HepG2 (cell line): ENCODE measurements around the gene SYNE3. TPM values are rescaled to one million over a fixed set of nuclear protein-coding genes. Genes with fewer than 3 reads are reported as not detected.

Experiments used
- ATAC-seq: fragments of 200-7000 bp; cut with Tn5 transposase; 3 replicates; pipeline ENCODE4 v1.9.1; 2020; ENCODE audit warnings: mild to moderate bottlenecking, moderate library complexity
- BruUV-seq: library from RNA; stranded (reverse); fragments of 400-500 nt; replicated peaks from 2 replicates; lab custom pipeline; 2021; lab: Mats Ljungman, UMichigan
- CTCF ChIA-PET: fragments of 300-600 bp; formaldehyde crosslinking; extraction: SDS; loops from one replicate; lab custom pipeline; 2021; ENCODE audit warnings: low total read pairs, inconsistent platforms, low intra/inter-chr PET ratio; lab: Yijun Ruan, JAX
- POLR2A ChIA-PET: fragments of 350-600 bp; sonication (Branson Sonifier 250); formaldehyde crosslinking; loops from one replicate; lab custom pipeline; 2020; ENCODE audit warnings: antibody characterized with exemption, inconsistent platforms; lab: Yijun Ruan, JAX
- DNase-seq: peaks from one replicate; pipeline ENCODE4 v3.0.0-alpha.2; 2015; ENCODE audit warnings: low spot score
- FAIRE-seq: peaks from 3 replicates; lab custom pipeline; 2011; peaks lifted over from hg19 to GRCh38; lab: Jason Lieb, UNC
- H2AFZ ChIP-seq: one replicate; pipeline ENCODE4 v1.6.1; 2011; ENCODE audit warnings: low read length, inconsistent platforms
- H3K27ac ChIP-seq: fragments of 300-600 bp; 3 replicates; pipeline ENCODE4 v1.8.0; 2011; ENCODE audit warnings: mixed run types, mild to moderate bottlenecking, mixed read lengths, low read length, inconsistent platforms; ENCODE audit not compliant: insufficient read depth; ENCODE audit errors: extremely low read length
- H3K27me3 ChIP-seq, 2 experiments: fragments of 200-600 bp in 1 of 2; 2 replicates in 1 of 2; 3 replicates in 1 of 2; pipeline versions ENCODE4 v1.6.0 to v1.8.0; 2011; ENCODE audit warnings: low read length in 2 of 2, mild to moderate bottlenecking in 2 of 2, moderate library complexity in 2 of 2, inconsistent platforms in 1 of 2; ENCODE audit not compliant: insufficient read depth in 2 of 2, control insufficient read depth in 1 of 2
- H3K36me3 ChIP-seq, 2 experiments: fragments of 200-600 bp in 1 of 2; replicated peaks in 1 of 2; 2 replicates in 1 of 2; 3 replicates in 1 of 2; pipeline versions ENCODE4 v1.5.1 to v1.8.0; 2011; ENCODE audit warnings: low read length in 2 of 2, inconsistent platforms in 1 of 2; ENCODE audit not compliant: insufficient read depth in 2 of 2, control insufficient read depth in 1 of 2
- H3K4me1 ChIP-seq: 2 replicates; pipeline ENCODE4 v1.5.1; 2012; ENCODE audit warnings: low read length, inconsistent platforms; ENCODE audit not compliant: insufficient read depth
- H3K4me2 ChIP-seq: 2 replicates; pipeline ENCODE4 v1.6.0; 2011; ENCODE audit warnings: low read depth, low read length, inconsistent platforms
- H3K4me3 ChIP-seq, 3 experiments: fragments of 200-600 bp in 1 of 3; sonication (generic), shearing (Covaris generic) in 1 of 3; replicated peaks in 1 of 3; 2 replicates each; pipeline ENCODE4 v1.5.1; 2011 to 2016; ENCODE audit warnings: low read length in 3 of 3, inconsistent platforms in 2 of 3, low read depth in 2 of 3, mild to moderate bottlenecking in 2 of 3, control low read depth in 1 of 3, mixed read lengths in 1 of 3; ENCODE audit not compliant: insufficient read depth in 1 of 3
- H3K79me2 ChIP-seq: one replicate; pipeline ENCODE4 v1.6.1; 2011; ENCODE audit warnings: low read length, inconsistent platforms; ENCODE audit not compliant: insufficient read depth
- H3K9ac ChIP-seq: 2 replicates; pipeline ENCODE4 v1.6.0; 2011; ENCODE audit warnings: mild to moderate bottlenecking, low read depth, low read length, inconsistent platforms; ENCODE audit not compliant: insufficient read depth
- H3K9me3 ChIP-seq: 2 replicates; pipeline ENCODE4 v1.5.1; 2012; ENCODE audit warnings: mild to moderate bottlenecking, low read length
- H4K20me1 ChIP-seq: 2 replicates; pipeline ENCODE4 v1.6.0; 2011; ENCODE audit warnings: inconsistent platforms, mild to moderate bottlenecking, low read length, moderate library complexity; ENCODE audit not compliant: insufficient read depth
- BRD4 ChIP-seq: sonication (generic); formaldehyde crosslinking; IDR thresholded peaks from 2 replicates; pipeline ENCODE4 v1.4.0; 2020; ENCODE audit warnings: missing genetic modification reagents
- CBFB ChIP-seq: sonication (generic); formaldehyde crosslinking; IDR thresholded peaks from 2 replicates; pipeline ENCODE4 v1.4.0; 2020; ENCODE audit warnings: missing genetic modification reagents
- GABPB1 ChIP-seq: IDR thresholded peaks from 2 replicates; pipeline ENCODE4 v1.6.1; 2016; ENCODE audit warnings: mild to moderate bottlenecking, missing genetic modification reagents, moderate library complexity, missing compliant biosample characterization
- LCORL ChIP-seq, 2 experiments: fragments of 450-650 bp in 1 of 2; sonication (generic) in 1 of 2; formaldehyde crosslinking in 1 of 2; IDR thresholded peaks; 2 replicates each; pipeline versions ENCODE4 v1.5.0 to v1.6.1; 2017 to 2020; ENCODE audit warnings: antibody characterized with exemption in 1 of 2, missing genetic modification reagents in 1 of 2
- MEIS1 ChIP-seq: sonication (generic); formaldehyde crosslinking; IDR thresholded peaks from 2 replicates; pipeline ENCODE4 v1.9.0; 2021; ENCODE audit warnings: mild to moderate bottlenecking, missing genetic modification reagents, moderate library complexity, borderline replicate concordance
- NAIF1 ChIP-seq: sonication (generic); formaldehyde crosslinking; IDR thresholded peaks from 2 replicates; pipeline ENCODE4 v1.5.0; 2020; ENCODE audit warnings: mild to moderate bottlenecking, missing genetic modification reagents, borderline replicate concordance
- NCOR1 ChIP-seq: fragments of 200-600 bp; sonication (generic); IDR thresholded peaks from 2 replicates; pipeline ENCODE4 v1.7.0; 2017; ENCODE audit warnings: antibody characterized with exemption, low read length, borderline replicate concordance
- NFKB2 ChIP-seq: sonication (generic); formaldehyde crosslinking; IDR thresholded peaks from 2 replicates; pipeline ENCODE4 v1.4.0; 2020; ENCODE audit warnings: missing genetic modification reagents, borderline replicate concordance
- ZFP62 ChIP-seq: sonication (generic); formaldehyde crosslinking; IDR thresholded peaks from 2 replicates; pipeline ENCODE4 v1.4.0; 2020; ENCODE audit warnings: missing genetic modification reagents
- ZNF264 ChIP-seq: sonication (generic); formaldehyde crosslinking; IDR thresholded peaks from 2 replicates; pipeline ENCODE4 v1.4.0; 2020; ENCODE audit warnings: missing genetic modification reagents
- ZNF430 ChIP-seq: sonication (generic); formaldehyde crosslinking; IDR thresholded peaks from 2 replicates; pipeline ENCODE4 v1.9.0; 2021; ENCODE audit warnings: mild to moderate bottlenecking, missing genetic modification reagents
- ZNF44 ChIP-seq: sonication (generic); formaldehyde crosslinking; IDR thresholded peaks from 2 replicates; pipeline ENCODE4 v1.5.1; 2020; ENCODE audit warnings: mild to moderate bottlenecking, missing genetic modification reagents
- ZNF678 ChIP-seq: sonication (generic); formaldehyde crosslinking; IDR thresholded peaks from 2 replicates; pipeline ENCODE4 v1.4.0; 2020; ENCODE audit warnings: mild to moderate bottlenecking, missing genetic modification reagents
- ZNF777 ChIP-seq: sonication (generic); formaldehyde crosslinking; IDR thresholded peaks from 2 replicates; pipeline ENCODE4 v1.4.0; 2020; ENCODE audit warnings: missing genetic modification reagents
- WGBS: methylation state at CpG from one replicate; pipeline ENCODE4 v1.1.6; 2017; ENCODE audit warnings: low lambda C conversion rate; 5-methylcytosine and 5-hydroxymethylcytosine counted together
- in situ Hi-C: cut with HindIII; loops from 2 replicates; pipeline ENCODE4 v1.10.0; 2017; ENCODE audit warnings: low pct_unique_long_range_greater_than_20kb; ENCODE audit not compliant: extremely low pct_ligation_motif_present
- intact Hi-C: fragments of 100-400 bp; cut with micrococcal nuclease; formaldehyde crosslinking; loops from one replicate; pipeline ENCODE4 v1.10.0; 2022; ENCODE audit not compliant: unreplicated experiment
- polyA plus RNA-seq, 8 experiments: library from polyadenylated mRNA; depleted of rRNA in 3 of 8; stranded (reverse) in 7 of 8; unstranded in 1 of 8; fragments of >200 nt; fragmentation: Illumina TruSeq in 4 of 8; extraction: Trizol in 4 of 8; gene quantifications; 2 replicates each; pipeline versions ENCODE4 v1.2.1 to v1.2.3, GENCODE V29; 2011 to 2016; ENCODE audit warnings: low read depth in 4 of 8, missing spikeins in 1 of 8, mixed read lengths in 1 of 8; ENCODE audit not compliant: insufficient read depth in 1 of 8
- total RNA-seq, 5 experiments: library from RNA; depleted of rRNA; stranded (reverse); fragments of >200 nt; fragmentation: Illumina TruSeq; extraction: Trizol; gene quantifications; 2 replicates each; pipeline ENCODE4 v1.2.3, GENCODE V29; 2016; ENCODE audit warnings: low read depth in 1 of 5
- TF ChIP-seq, protein P1 (sequence below): sonication (generic); formaldehyde crosslinking; IDR thresholded peaks from 2 replicates; pipeline ENCODE4 v1.5.1; 2020; ENCODE audit warnings: missing genetic modification reagents, mild to moderate bottlenecking, borderline replicate concordance
- TF ChIP-seq, protein P2 (sequence below): sonication (generic); formaldehyde crosslinking; IDR thresholded peaks from 2 replicates; pipeline ENCODE4 v1.9.0; 2022; ENCODE audit warnings: missing genetic modification reagents, mild to moderate bottlenecking, borderline replicate concordance

Gene SYNE3
- total and polyA plus RNA-seq, 2 of the 13 experiments (the other 11 are each of a cell fraction or from before 2014, with no cell fraction given): 7.8 to 8.0 TPM

DNA sequence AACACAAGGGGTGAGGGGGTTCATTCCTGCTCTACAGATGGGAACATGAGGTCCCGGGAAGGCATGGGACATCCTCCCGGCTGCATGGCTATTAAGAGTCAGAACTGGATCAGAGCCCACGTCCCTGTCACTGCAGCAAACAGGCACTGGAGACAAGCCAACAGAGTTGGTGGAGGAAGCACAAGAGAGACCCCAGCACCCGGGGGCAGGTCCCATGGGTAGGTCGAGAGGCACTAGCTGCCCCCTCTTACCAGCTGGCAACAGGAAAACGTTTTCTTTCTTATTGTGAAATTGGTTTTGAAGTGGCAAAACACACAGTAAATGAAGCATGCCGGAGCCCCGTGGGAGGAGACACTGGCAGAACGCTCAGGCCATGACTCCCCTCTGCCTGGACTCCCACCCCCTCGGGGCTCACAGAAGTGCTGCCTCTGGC, 43.6 kb downstream of the SYNE3 start:
- H3K9ac ChIP-seq: no peak overlapping the region
- no peaks in the 10 kb centered on the region; the same call in 1 of the 2 replicates for H4K20me1 ChIP-seq
- H3K27ac ChIP-seq: no peak overlapping the region
- in situ Hi-C loops: no loop called here
- H3K27me3 ChIP-seq: no peaks in the 10 kb centered on the region
- no peak for TF ChIP-seq ZFP62
- TF ChIP-seq, protein P1, sequence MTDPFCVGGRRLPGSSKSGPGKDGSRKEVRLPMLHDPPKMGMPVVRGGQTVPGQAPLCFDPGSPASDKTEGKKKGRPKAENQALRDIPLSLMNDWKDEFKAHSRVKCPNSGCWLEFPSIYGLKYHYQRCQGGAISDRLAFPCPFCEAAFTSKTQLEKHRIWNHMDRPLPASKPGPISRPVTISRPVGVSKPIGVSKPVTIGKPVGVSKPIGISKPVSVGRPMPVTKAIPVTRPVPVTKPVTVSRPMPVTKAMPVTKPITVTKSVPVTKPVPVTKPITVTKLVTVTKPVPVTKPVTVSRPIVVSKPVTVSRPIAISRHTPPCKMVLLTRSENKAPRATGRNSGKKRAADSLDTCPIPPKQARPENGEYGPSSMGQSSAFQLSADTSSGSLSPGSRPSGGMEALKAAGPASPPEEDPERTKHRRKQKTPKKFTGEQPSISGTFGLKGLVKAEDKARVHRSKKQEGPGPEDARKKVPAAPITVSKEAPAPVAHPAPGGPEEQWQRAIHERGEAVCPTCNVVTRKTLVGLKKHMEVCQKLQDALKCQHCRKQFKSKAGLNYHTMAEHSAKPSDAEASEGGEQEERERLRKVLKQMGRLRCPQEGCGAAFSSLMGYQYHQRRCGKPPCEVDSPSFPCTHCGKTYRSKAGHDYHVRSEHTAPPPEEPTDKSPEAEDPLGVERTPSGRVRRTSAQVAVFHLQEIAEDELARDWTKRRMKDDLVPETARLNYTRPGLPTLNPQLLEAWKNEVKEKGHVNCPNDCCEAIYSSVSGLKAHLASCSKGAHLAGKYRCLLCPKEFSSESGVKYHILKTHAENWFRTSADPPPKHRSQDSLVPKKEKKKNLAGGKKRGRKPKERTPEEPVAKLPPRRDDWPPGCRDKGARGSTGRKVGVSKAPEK (CRISPR knock-in tag): no peak
- TF ChIP-seq, all 625 proteins: peak for 0
- CTCF ChIA-PET: no interaction called here
- Histone ChIP-seq H3K79me2 (no peaks in the 10 kb centered on the region), H3K4me2 (no peak overlapping the region), H3K9me3 (no peaks in the 10 kb centered on the region), H3K36me3 (peaks cover 6 to 41% of the 10 kb centered on the region in 2 experiments), H3K4me3 (no peak overlapping the region), H2AFZ (no peak overlapping the region), H3K4me1 (peaks cover 22% of the 10 kb centered on the region)
- ATAC-seq (no peak), DNase-seq (no peak), FAIRE-seq (no peak)
- intact Hi-C loops: no loop called here
- 92% methylated on average over 8 of the region's 10 CpGs for WGBS
- POLR2A ChIA-PET: no interaction called here
- no TSS peak for BruUV-seq

DNA sequence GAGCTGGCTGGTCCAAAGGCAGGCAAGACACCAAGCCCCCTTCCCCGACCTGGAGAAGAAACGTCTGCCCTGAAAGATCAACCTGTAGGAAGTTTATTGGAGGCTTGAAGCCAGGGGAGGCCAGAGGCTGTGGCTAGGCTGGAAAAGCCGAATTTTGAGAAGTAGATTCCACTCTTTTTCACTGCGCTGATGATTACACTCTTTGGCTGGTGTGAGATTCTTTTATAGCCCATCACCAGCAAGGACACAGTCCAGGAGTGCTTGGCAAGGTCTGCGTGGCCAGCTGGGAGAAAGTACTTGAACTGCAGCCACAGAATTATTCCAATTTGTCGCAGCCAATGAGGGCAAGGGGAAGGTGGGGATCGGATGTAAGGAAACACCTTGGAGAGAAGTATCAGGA, 45.0 kb downstream of the SYNE3 start:
- in situ Hi-C loops: no loop called here
- Histone ChIP-seq H3K36me3 (peaks cover 6 to 47% of the 10 kb centered on the region in 2 experiments), H3K27me3 (no peaks in the 10 kb centered on the region), H3K79me2 (no peaks in the 10 kb centered on the region), H2AFZ (no peak overlapping the region), H3K4me3 (no peak overlapping the region), H3K4me1 (peaks cover 22% of the 10 kb centered on the region), H3K4me2 (no peak overlapping the region), H4K20me1 (no peaks in the 10 kb centered on the region; the same call in 1 of the 2 replicates), H3K9me3 (no peaks in the 10 kb centered on the region)
- no peak for FAIRE-seq
- intact Hi-C loops: no loop called here
- POLR2A ChIA-PET: no interaction called here
- no TSS peak for BruUV-seq
- TF ChIP-seq, protein P2, sequence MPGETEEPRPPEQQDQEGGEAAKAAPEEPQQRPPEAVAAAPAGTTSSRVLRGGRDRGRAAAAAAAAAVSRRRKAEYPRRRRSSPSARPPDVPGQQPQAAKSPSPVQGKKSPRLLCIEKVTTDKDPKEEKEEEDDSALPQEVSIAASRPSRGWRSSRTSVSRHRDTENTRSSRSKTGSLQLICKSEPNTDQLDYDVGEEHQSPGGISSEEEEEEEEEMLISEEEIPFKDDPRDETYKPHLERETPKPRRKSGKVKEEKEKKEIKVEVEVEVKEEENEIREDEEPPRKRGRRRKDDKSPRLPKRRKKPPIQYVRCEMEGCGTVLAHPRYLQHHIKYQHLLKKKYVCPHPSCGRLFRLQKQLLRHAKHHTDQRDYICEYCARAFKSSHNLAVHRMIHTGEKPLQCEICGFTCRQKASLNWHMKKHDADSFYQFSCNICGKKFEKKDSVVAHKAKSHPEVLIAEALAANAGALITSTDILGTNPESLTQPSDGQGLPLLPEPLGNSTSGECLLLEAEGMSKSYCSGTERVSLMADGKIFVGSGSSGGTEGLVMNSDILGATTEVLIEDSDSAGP (CRISPR knock-in tag): no peak
- TF ChIP-seq ZNF430 (CRISPR knock-in tag): no peak
- no peak for TF ChIP-seq NAIF1 (CRISPR knock-in tag)
- TF ChIP-seq NFKB2: no peak
- no peak for TF ChIP-seq ZNF264 (CRISPR knock-in tag)
- no peak for TF ChIP-seq LCORL (IDR thresholded peaks at IDR 0.05)
- TF ChIP-seq LCORL (CRISPR knock-in tag; IDR thresholded peaks at IDR 0.05): no peak
- no peak for TF ChIP-seq BRD4 (CRISPR knock-in tag)
- TF ChIP-seq ZNF44 (CRISPR knock-in tag): no peak
- TF ChIP-seq CBFB (CRISPR knock-in tag): no peak
- no peak for TF ChIP-seq MEIS1 (CRISPR knock-in tag)
- TF ChIP-seq GABPB1: no peak
- TF ChIP-seq ZNF678 (CRISPR knock-in tag): no peak
- TF ChIP-seq NCOR1: no peak
- no peak for TF ChIP-seq ZNF777
- TF ChIP-seq, all 625 proteins: peak for 0
- ATAC-seq (no peak), DNase-seq (no peak)
- Histone ChIP-seq H3K27ac (no peak overlapping the region), H3K9ac (no peak overlapping the region)
- 92% methylated on average over 7 of the region's 7 CpGs for WGBS
- CTCF ChIA-PET: no interaction called here
